ENCODE data around the gene MYO7B.
A peak's percentile ranks its signal among the peaks of the same experiment; 100 is the strongest.

The MYO7B gene

DNA sequence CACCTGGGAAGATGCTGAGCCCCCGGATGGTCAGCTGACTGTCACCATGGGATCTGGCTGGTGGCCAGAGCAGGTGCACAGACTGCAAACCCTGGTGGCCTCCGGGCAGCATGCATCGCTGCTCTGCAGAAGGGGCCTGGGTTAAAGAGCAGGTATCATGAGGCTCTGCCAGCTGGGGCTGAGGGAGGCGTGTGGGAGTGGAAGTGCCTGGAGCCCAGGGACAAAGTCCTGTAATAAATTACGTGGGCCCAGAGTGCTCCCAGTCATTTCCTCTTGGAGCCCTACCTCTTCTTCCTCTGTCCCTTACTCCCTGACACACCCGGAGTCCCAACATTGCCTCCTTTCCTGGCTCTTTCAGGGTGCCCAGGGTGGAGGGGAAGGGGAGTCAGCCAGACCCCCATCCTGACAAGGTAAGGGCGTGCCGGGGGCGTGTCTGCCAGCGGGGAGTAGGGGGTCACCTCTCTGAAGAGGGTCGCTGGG lies at the start of gene MYO7B:
TSS of gene MYO7B (plus strand) at position 262 of the 480 bp plus-strand sequence. CDS start 24,040 bp downstream, outside the sequence.
- DNase-seq (ENCODE audit: low spot score) = no peak

DNA sequence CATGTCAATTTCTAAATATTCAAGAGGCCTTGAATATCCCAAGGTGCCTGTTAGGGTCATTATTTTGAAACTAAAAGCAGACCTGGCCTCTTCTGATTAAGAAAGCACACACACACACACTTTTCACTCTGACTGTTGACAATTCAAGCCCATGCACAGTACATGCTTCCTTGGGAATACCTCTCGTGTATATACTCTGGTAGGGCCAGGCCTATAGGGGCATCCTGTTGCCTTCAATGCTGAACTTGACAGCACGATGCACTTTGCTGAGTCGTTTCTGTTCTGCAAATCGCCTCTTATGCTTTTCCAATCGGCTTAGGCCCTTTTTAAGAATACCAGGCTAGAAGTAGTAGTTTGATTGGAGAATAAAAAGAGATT lies 49.8 kb upstream of the MYO7B start:
- DNase-seq (ENCODE audit: low spot score) = no peak

DNA sequence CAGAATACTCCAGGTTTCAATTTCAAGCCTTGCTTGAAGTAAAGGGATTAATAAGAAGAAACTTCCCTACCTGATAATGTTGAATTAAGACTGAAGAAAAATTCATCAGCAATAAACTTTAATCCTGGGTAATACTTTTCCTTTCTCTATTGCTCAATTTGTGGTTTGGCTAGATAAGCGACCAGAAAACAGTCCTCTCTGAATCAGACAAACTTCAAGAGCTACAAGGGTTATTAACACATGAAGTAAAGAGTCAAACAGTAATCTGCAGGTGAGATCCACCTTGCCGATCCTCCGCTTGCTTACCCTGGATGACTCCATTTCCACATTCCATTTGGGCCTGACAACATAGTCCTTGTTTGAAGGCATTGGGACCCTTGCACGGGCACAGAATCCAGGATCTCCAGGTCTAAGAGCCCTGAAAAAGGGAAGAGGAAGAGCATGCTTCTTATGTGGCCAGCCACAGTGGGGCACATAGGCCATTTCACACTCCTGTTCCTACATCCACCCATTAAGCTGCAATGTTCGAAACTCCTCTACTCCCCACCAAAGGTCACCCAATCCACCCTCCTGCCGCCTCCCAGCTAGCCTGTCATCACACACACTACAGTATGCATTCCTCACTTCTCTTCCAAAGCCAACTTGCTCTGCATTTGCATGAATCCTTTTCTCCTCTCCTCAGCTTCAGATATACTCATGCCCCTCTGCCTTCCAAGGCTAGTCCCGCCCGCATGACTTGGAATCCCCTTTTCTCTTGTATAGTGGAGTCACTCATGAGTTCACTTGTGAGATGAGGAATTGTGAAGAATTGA lies 49.0 kb upstream of the MYO7B start:
- DNase-seq (ENCODE audit: low spot score) = no peak

DNA sequence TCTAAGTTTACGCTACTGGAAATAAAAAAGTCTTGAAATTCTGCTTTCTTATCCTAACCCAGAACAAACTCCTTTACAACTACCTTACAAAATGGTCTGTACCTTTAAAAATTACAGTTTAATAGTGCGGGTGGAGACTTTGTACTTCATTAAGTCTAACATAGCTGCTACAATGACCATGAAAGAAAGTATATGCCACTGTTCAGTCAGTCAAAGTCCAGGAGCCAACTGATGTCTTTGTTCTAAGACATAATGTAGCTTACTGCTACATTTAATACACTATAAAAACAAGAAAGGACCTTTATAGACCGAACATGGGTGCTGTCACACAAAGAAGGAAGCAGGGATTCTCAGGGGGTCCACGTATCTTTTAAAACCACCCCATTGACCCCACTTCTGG lies 45.2 kb upstream of the MYO7B start:
- no peak for DNase-seq (ENCODE audit: low spot score)

DNA sequence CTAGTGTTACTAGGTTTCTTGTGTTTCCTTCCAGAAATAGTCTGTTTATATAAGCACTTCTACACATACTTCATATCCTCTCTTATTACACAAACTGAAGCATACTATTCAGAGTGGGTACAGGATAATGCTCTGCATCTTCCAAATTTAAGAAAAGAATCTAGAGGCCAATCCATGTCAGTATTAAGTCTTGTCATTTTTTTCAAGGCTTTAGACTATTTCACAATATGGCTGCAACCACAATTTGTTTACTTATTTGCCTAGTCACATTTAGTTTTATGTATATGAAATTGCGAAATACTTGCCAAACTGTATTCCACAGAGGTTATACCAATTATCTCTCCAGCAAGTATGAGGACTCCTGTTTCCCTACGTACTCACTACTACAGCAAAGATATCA lies 37.1 kb upstream of the MYO7B start:
- DNase-seq (ENCODE audit: low spot score) = no peak

DNA sequence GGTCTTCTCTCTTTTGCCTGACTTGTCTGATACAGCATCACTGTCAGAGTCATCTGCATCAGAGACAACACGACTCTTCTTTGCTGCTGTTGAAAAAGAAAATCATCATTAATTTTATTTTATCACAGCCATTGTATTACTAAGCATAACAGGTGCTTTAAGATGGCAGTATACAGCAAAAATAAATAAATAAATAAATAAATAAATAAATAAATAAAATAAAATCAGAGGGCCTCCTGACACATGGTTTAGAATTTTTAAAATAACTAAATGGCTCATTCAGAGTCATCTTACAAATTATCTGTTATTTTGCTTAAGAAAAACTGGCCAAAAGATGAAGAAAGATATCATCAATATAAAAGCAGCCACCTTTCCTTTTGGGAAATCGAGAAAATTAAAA lies 32.0 kb upstream of the MYO7B start:
- DNase-seq (ENCODE audit: low spot score) = no peak

DNA sequence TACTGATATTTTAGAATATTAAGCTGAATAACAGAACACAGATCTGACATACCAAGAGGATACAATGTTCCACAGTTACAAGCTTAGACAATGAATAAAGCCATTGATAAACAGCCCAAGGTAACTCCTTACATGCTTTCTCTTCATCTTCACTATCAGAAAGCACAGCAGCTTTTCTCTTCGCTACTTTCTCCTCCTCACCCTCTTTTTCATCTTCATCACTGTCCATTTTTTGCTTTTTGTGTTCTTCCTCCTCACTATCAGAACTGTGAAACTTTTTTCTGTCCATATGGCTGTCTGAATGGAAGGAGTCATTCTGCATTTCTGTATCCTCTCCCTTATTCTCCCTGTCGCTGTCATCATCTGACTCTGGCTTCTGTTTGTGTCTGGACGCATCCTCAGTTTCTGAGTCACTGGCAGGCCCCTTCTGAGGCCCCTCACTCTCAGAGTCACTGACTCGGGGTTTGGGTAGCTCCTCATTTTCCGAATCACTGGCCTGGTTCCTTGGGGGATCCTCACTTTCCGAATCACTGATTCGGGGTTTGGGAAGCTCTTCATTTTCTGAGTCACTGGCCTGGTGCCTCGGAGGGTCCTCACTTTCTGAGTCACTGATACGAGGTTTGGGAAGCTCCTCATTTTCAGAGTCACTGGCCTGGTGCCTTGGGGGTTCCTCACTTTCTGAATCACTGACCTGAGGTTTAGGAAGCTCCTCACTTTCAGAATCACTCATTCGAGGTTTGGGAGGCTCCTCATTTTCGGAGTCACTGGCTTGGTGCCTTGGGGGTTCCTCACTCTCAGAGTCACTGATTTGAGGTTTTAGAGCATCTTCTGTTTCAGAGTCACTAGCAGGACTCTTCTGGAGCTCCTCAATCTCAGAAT lies 30.7 kb upstream of the MYO7B start:
- no peak for DNase-seq (ENCODE audit: low spot score)

DNA sequence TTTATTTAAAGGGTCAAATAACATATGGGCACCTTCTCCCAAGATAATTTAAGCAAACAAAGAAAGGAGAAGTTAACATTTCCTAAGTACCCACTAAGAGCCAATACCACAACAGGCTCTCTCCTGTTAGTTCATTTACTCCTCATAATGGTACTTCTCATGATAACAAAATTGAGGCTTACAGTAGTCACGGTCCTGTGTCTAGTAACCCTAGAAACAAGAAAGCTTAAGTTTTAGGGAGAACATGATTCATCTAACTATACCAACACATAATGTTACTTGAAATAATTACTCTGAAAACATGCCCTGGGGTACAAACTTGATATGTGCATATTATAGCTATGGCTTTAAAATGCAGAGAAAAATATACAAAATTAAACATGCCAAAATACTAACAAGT lies 29.0 kb upstream of the MYO7B start:
- DNase-seq (ENCODE audit: low spot score) = no peak

DNA sequence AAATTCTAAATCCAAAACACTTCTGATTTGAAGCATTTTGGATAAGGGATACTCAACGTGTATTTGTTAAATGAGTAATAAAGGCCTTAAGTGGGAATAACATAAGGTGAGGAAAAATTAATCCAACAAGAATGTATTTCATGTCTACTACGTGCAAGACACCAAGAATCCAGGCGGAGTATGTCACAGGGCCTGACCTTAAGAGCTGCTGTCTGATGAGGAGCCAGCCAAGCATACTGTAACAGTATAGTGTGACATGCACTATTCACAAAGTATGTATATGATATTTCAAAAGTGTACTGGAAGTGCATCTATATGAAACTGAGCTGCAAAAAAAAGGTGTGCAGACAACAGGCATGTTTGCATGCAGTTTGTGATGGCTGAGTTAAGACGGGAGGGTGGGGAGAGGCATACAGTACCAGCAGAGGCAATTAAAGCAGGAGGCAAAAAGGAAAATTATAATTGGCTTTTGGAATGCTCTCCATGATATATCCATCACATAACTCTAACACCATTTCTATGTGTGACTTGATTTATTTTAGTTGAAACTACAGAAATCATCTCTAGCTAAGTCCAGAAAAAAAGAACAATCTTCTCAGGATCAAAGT lies 27.4 kb upstream of the MYO7B start:
- no peak for DNase-seq (ENCODE audit: low spot score)

DNA sequence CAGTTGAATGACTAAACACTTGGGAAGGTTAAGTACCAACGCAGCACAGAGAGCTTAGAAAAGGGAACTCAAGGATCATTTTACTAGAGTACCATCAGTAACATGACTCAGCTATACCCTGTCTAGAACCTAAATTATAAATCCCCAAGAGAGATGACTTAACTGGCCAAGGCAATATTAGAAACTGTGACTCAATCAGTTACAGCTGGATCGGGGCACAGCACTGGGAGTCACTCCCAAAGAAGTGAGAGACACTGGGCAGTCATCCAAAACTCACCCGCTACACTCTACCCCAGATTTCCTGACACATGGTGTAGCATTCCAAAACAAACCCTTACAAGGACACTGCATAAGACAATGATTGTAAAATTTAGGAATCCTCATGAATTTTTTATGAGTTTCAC lies 26.9 kb upstream of the MYO7B start:
- peak; percentile 96 for DNase-seq (ENCODE audit: low spot score)

DNA sequence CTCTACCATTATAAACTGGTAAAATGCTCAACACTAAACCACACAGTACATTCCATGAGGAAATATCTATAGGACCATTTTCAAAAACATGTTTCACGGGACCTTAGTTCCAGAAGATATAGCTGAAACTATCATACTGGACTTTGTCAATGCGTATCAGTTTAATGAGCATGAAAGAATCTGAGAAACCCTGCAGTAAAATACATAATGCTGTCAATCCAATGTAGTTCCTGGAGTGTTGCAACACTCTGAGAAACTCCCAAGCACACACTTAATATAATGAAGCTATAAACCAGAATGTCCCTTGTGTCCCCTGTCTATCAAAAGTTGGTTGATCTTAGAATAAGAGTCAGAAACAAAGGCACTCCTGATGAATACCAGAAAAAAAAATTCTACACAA lies 25.4 kb upstream of the MYO7B start:
- no peak for DNase-seq (ENCODE audit: low spot score)

DNA sequence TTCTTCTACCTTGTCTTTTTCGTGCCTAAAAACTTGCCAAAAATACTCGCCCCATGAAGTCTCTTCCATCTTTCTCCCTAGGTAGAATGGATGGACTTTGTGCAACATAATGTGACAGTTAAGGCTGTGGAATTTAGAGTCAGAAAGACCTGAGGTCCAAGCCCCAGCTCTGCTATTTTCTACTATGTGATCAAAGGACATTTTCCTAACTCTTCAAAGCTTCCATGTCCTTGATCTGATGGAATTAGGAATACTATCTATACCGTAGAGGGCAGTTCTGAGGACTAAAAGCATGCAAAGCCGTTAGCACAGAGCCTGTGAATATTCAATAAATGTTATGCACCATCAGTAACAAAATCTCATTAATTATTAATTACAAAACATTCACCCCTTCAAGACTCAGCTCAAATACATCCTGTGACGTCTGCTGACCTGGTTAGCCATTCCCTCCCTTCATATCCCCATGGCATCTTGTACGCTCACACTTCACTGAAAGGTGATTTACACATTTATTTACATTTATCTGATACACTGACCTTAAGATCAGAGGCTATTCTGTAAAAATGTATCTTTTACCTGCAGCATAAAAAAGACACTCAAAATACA lies 24.3 kb upstream of the MYO7B start:
- DNase-seq (ENCODE audit: low spot score) = no peak

DNA sequence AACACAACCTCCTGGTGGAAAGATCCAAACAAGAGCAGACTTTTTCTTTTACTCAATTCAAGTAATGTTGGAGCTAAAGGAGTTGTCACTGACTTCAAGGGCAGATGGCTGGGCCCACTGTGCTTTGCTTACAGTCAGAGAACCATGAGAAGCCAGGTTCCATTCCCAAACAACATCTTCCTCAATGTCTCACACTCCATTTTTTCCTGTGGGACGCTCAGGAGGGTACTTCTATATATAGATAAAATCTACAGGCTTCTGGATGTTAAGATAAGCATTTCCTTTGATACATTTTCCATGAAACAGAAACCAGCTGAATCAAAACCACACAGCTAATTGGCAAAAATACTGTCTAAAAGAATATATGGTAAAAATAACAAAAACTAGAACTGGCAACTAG lies 23.6 kb upstream of the MYO7B start:
- DNase-seq (ENCODE audit: low spot score) = no peak

DNA sequence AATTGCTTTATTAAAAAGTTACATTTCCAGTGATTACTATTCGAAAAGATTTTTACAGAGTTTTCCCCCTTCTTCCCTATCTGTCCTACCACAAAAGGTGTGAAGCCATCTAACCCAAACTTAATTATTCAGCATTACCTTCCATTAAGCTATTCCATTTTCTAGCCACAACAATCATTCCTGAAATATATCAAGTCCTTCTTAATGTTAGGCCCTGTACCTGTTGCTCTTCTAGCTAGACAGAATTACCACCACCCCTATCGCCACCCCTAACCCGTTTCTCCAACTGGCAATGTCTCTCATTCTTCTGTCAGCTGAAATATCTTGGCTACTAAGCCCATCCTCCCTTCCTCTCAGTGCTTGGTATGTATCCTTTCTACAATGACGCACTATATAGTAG lies 23.1 kb upstream of the MYO7B start:
- DNase-seq (ENCODE audit: low spot score) = no peak

DNA sequence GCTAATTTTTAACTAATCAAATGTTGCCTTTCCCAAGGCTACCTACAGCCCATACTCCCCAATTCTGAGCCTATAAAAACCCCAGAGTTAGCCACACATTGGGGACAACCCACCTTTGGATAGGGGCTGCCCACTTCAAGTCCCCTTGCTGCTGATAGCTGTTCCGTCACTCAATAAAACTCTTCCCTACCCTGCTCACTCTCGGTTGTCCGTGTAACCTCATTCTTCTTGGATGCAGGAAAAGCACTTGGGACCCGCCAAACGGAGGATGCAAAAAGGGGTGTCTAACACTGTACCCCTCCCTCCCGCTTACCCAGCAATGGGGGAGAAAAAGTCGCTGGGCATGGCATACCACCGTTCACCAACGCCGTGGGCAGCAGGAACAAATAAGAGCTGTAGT lies 21.4 kb upstream of the MYO7B start:
- DNase-seq (ENCODE audit: low spot score) = no peak

DNA sequence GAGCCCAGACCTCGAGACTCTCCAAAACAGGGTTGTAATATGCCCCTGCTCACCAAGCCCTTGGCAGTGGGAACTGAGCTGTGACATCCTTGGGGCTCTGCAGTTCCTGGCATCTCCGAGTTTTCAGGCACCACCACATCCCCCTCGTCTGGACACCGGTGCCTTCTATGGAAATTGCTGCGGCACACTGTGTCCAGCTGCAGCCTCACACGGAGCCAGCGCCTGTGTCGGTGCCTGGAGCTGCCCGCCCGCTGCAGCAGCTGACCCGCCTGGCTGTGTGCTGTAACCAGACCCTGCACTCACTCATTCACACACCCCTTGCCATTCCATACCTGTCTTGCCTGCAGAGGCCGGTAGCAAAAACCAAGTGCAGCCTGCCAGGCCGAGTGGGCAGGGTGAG lies 21.0 kb upstream of the MYO7B start:
- no peak for DNase-seq (ENCODE audit: low spot score)

DNA sequence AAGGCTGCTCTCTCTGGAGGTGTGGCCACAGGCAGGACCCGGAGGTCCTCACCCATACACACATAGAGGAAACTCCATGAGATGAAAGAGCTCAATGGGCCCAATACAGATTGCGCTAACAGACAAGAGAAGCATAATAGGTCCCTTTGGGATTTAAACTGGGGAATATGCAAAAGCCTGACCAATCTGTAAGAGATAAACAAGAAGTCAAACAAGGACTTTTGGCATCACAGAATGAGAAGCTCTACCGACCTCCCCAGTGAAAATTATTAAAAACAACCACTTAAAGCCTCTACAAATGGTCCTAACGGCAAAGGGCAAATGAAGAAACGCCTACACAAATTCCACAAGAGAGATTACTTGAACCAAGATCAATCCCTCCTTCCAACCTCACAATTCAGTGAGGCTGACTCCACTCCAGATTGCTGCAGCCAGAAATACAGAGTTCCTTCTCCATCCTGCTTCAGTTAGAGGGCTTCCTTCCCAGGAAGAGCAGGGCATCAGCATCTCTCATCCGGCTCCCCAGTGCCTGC lies 20.0 kb upstream of the MYO7B start:
- no peak for DNase-seq (ENCODE audit: low spot score)

DNA sequence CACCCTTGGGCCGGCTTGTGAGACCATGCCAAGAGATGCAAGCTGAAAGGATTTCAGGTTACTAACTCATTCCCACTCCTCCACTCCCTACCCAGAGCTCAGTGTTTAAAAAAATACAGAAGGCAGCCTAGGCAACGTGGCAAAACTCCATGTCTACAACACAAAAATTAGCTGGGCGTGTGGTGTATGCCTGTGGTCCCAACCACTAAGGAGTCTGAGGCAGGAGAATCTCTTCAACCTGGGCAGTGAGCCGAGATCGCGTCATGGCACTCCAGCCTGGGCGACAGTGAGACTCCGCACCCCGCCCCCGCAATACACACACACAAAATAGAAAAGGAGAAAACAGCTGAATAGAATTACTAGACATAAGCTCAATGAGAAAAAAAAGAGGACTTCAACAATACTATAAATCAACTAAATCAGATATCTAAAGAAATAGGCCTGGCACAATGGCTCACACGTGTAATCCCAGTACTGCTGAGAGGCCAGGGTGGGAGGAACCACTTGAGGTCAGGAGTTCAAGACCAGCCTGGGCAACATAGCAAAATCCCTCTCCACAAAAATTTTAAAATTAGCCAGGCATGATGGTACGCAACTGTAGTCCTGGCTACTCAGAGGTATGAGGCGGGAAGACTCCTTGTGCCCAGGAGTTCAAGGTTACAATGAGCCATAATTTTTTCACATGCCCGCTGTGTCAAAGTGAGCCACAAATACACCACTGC lies 19.3 kb upstream of the MYO7B start:
- no peak for DNase-seq (ENCODE audit: low spot score)

DNA sequence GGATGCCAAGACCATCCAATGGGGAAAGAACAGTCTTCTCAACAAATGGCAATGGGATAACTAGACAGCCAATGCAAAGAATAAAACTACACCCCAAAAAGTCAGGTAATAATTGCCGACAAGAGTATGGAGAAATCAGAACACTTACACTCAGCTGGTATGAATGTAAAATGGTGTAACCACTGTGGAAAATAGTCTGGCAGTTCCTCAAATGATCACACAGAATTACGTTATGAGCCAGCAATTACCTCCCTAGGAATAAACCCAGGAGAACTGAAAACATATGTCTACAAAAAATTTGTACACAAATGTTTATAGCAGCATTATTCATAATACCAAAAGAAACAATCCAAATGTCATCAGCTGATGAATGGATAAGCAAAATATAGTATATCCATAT lies 18.0 kb upstream of the MYO7B start:
- DNase-seq (ENCODE audit: low spot score) = no peak

DNA sequence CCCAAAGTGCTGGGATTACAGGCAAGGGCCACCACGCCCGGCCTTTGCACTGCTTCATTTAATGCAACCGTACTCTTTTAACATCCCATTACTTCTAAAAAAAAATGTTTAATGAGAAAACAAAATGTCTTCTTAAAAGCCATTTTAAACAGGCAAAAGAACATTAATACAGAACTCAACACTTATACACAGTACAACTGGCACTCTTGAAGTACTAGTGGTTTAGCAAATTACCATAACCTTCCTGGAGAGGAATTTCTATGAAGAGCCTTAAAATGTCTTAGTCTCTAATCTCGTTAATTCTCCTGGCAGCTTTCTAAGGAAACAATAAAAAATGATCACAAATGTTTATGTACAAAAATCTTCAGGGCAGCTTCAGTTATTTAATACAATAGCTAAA lies 15.1 kb upstream of the MYO7B start:
- no peak for DNase-seq (ENCODE audit: low spot score)

DNA sequence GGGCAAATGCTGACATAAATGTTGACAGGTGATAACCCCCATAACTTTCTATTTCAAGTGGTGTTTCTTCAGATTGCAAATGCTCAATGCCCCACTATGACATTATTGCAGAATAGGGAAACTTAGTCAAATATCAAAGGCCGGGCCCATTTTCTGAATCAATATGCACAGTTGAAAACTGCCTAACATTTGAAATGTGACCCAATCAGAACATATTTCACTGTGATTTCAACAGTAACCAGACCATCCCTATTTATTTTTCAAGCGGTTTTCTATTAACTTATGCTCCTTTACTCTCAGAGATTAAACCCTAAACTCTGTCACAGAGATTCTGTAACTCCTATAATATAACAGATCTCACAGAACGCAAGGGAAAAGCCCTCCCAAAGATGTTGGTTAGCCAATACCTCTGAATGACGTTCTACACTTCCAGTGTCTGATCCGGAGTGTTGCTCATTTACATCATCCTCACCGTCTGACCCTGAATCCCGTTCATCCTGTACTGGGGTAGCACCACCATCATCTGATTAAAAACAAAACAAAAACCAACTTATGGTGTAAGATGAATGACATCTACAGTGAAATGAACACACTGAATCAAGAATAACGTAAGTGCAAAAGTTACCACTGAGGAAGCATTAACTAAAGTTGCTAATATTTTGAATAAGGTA lies 12.1 kb upstream of the MYO7B start:
- DNase-seq (ENCODE audit: low spot score) = no peak

All from RKO (cell line).